ENCODE measurements around the gene TNFRSF4. TPM values are rescaled to one million over a fixed set of nuclear protein-coding genes. Genes with fewer than 3 reads are reported as not detected.
"Not testable (repeated sequence)": the region's sequence is repeated elsewhere in the genome, so short reads cannot be mapped to it uniquely, and the experiment has no call there.

TNFRSF4 gene
- total and polyA plus RNA-seq, 9 of the 15 experiments (the other 6 are each of a cell fraction or from before 2014, with no cell fraction given) = 0.07 to 0.44 (median 0.19) TPM; not detected in 5

DNA sequence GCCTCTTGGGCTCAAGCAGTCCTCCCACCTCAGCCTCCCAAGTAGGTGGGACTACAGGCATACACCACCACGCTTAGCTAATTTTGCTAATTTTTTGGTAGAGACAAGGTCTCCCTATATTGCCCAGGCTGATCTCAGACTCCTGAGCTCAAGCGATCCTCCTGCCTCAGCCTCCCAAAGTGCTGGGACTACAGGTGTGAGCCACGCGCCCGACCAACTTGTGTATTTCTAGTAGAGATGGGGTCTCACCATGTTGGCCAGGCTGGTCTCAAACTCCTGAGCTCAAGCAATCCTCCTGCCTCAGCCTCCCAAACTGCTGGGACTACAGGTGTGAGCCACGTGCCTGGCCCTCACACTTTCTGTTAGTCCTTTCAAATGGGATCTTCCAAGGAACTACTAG lies 18.2 kb downstream of the TNFRSF4 start:
- H3K4me2 ChIP-seq (ENCODE audit: insufficient read depth, low read length); CTCF ChIA-PET (ENCODE audit: low intra/inter-chr PET ratio); H3K36me3 ChIP-seq (ENCODE audit: control insufficient read depth, insufficient read depth, low read length); FAIRE-seq; DNase-seq (ENCODE audit: extremely low read depth in 1 of 4, low spot score in 3 of 4); ATAC-seq; BruUV-seq (replicated peaks); in situ Hi-C loops (cut with MboI); H3K79me2 ChIP-seq (ENCODE audit: control insufficient read depth, insufficient read depth, low read length); H2AFZ ChIP-seq (ENCODE audit: low read depth, low read length); intact Hi-C loops (cut with micrococcal nuclease); H3K4me3 ChIP-seq; H4K20me1 ChIP-seq (replicated peaks; ENCODE audit: control insufficient read depth, insufficient read depth, low read length); H3K27ac ChIP-seq (ENCODE audit: extremely low read depth, low read depth, low read length); H3K9me1 ChIP-seq (ENCODE audit: control insufficient read depth, insufficient read depth, low read length); H3K9ac ChIP-seq (ENCODE audit: insufficient read depth in 1 of 2, low read depth in 2 of 2, low read length in 2 of 2); H3K27me3 ChIP-seq (ENCODE audit: control insufficient read depth in 2 of 2, insufficient read depth in 2 of 2, low read length in 2 of 2); H3K9me3 ChIP-seq (replicated peaks; ENCODE audit: control insufficient read depth, insufficient read depth, low read depth, low read length): not testable (repeated sequence)
- peaks cover 0 to 39% of the 10 kb centered on the region in 2 experiments; a peak in 3 of 5 replicates for H3K4me1 ChIP-seq (replicated peaks in 1 of 2; ENCODE audit: control insufficient read depth in 2 of 2, insufficient read depth in 2 of 2, low read length in 2 of 2)
- 66% methylated on average over 6 of the region's 6 CpGs for WGBS (ENCODE audit: insufficient coverage, low coverage, missing lambda C conversion rate)
- POLR2A ChIA-PET = interaction anchor here (1.2 kb wide), 1 partner anchor 9 kb away, joined by 4 read pairs; no protein-coding TSS in a partner anchor

DNA sequence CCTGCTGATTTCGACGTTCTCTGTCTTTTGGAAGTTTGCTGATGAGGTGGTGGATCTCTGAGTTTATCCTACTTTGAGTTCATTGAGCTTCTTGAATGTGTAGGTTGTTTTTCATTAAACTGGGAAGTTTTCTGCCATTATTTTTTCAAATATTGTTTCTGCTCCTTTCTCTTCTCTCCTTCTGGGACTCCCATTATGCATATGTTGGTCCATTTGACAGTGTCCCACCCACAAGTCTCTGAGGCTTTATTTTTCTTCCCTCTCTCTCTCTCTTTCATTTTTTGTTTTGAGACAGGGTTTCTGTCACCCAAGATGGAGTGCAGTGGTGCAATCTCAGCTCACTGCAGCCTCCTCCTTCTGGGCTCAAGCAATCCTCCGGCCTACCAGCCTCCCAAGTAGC lies 19.2 kb downstream of the TNFRSF4 start:
- TF ChIP-seq HNRNPUL1 (IDR thresholded peaks at IDR 0.05; ENCODE audit: low read length) (no peak), YY1 (IDR thresholded peaks at IDR 0.05; ENCODE audit: borderline replicate concordance in 1 of 3, control insufficient read depth in 1 of 3, extremely low read depth in 1 of 3, insufficient read depth in 3 of 3, insufficient read length in 1 of 3, insufficient replicate concordance in 2 of 3, low read depth in 1 of 3, low read length in 2 of 3) (no peak), CBX3 (IDR thresholded peaks at IDR 0.05; ENCODE audit: borderline replicate concordance in 1 of 2, low read length in 2 of 2) (peak in 1 of 2 experiments; percentile 87; a peak in 2 of 3 replicates), TOE1 (IDR thresholded peaks at IDR 0.05; ENCODE audit: borderline replicate concordance) (no peak), TOE1 (CRISPR knock-in tag; IDR thresholded peaks at IDR 0.05; ENCODE audit: borderline replicate concordance, low read depth) (no peak), ZNF224 (CRISPR knock-in tag; IDR thresholded peaks at IDR 0.05) (no peak), TRIM28 (IDR thresholded peaks at IDR 0.05) (peak; percentile 92), TAF1 (IDR thresholded peaks at IDR 0.05; ENCODE audit: control insufficient read depth, extremely low read depth, insufficient read depth, low read length, severe bottlenecking) (no peak), TRIM24 (IDR thresholded peaks at IDR 0.05) (peak in 1 of 2 experiments; percentile 39; a peak in 1 of 4 replicates)
- TF ChIP-seq, protein P1, sequence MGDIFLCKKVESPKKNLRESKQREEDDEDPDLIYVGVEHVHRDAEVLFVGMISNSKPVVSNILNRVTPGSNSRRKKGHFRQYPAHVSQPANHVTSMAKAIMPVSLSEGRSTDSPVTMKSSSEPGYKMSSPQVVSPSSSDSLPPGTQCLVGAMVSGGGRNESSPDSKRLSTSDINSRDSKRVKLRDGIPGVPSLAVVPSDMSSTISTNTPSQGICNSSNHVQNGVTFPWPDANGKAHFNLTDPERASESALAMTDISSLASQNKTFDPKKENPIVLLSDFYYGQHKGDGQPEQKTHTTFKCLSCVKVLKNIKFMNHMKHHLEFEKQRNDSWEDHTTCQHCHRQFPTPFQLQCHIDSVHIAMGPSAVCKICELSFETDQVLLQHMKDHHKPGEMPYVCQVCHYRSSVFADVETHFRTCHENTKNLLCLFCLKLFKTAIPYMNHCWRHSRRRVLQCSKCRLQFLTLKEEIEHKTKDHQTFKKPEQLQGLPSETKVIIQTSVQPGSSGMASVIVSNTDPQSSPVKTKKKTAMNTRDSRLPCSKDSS (IDR thresholded peaks at IDR 0.05; ENCODE audit: low read depth, partially characterized antibody) = peak; percentile 22
- TF ChIP-seq, protein P2, sequence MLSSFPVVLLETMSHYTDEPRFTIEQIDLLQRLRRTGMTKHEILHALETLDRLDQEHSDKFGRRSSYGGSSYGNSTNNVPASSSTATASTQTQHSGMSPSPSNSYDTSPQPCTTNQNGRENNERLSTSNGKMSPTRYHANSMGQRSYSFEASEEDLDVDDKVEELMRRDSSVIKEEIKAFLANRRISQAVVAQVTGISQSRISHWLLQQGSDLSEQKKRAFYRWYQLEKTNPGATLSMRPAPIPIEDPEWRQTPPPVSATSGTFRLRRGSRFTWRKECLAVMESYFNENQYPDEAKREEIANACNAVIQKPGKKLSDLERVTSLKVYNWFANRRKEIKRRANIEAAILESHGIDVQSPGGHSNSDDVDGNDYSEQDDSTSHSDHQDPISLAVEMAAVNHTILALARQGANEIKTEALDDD (IDR thresholded peaks at IDR 0.05) = no peak
- ATAC-seq (no peak), FAIRE-seq (no peak), DNase-seq (ENCODE audit: extremely low read depth in 1 of 4, low spot score in 3 of 4) (no peak)
- ChIA-PET POLR2A (no interaction called here), CTCF (ENCODE audit: low intra/inter-chr PET ratio) (no interaction called here)
- peaks cover 6% of the 10 kb centered on the region; the same call in 1 of the 2 replicates for H3K9me3 ChIP-seq (replicated peaks; ENCODE audit: control insufficient read depth, insufficient read depth, low read depth, low read length)
- no peak overlapping the region for H3K9ac ChIP-seq (ENCODE audit: insufficient read depth in 1 of 2, low read depth in 2 of 2, low read length in 2 of 2)
- no peak overlapping the region for H3K4me3 ChIP-seq
- H3K36me3 ChIP-seq (ENCODE audit: control insufficient read depth, insufficient read depth, low read length) = no peaks in the 10 kb centered on the region
- no peaks in the 10 kb centered on the region; a peak in 2 of 5 replicates for H3K27me3 ChIP-seq (ENCODE audit: control insufficient read depth in 2 of 2, insufficient read depth in 2 of 2, low read length in 2 of 2)
- H3K9me1 ChIP-seq (ENCODE audit: control insufficient read depth, insufficient read depth, low read length) = no peaks in the 10 kb centered on the region
- intact Hi-C loops (cut with micrococcal nuclease) (no loop called here), in situ Hi-C loops (cut with MboI) (no loop called here)
- no peaks in the 10 kb centered on the region for H4K20me1 ChIP-seq (replicated peaks; ENCODE audit: control insufficient read depth, insufficient read depth, low read length)
- no peaks in the 10 kb centered on the region for H3K79me2 ChIP-seq (ENCODE audit: control insufficient read depth, insufficient read depth, low read length)
- H3K27ac ChIP-seq (ENCODE audit: extremely low read depth, low read depth, low read length) = no peak overlapping the region
- no TSS peak for BruUV-seq (replicated peaks)
- WGBS (ENCODE audit: insufficient coverage, low coverage, missing lambda C conversion rate) = 25% methylated on average over 3 of the region's 3 CpGs
- H3K4me1 ChIP-seq (replicated peaks in 1 of 2; ENCODE audit: control insufficient read depth in 2 of 2, insufficient read depth in 2 of 2, low read length in 2 of 2) = peaks cover 0 to 29% of the 10 kb centered on the region in 2 experiments; a peak in 2 of 5 replicates
- no peak overlapping the region for H2AFZ ChIP-seq (ENCODE audit: low read depth, low read length)
- H3K4me2 ChIP-seq (ENCODE audit: insufficient read depth, low read length) = no peak overlapping the region

Measured in K562 (cell line).